Stimulated activated naive CD4-positive, alpha-beta T cell (primary cell): ENCODE data around the gene HTT-AS.

Experiments used
- DNase-seq, 6 experiments: peaks; one replicate each; lab custom pipeline; 2025; lab: John Stamatoyannopoulos, UW

The HTT-AS gene

GRCh38 chr4:3030566-3031356 lies 43.6 kb downstream of the HTT-AS start:
- no peak for DNase-seq

DNA sequence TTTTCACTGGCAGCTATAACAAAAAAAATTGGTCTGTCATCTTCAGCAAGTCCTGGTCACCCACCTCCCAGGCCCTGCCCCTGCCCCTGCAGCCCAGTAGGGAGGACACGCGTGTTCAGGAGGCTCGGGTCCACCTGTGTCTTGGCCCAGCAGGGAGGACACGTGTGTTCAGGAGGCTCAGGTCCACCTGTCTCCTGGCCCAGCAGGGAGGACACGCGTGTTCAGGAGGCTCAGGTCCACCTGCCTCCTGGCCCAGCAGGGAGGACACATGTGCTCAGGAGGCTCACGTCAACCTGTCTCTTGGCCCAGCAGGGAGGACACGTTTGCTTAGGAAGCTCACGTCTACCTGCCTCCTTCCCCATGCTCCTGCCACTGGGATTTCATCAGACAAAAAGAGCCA lies 44.9 kb downstream of the HTT-AS start:
- no peak for DNase-seq

DNA sequence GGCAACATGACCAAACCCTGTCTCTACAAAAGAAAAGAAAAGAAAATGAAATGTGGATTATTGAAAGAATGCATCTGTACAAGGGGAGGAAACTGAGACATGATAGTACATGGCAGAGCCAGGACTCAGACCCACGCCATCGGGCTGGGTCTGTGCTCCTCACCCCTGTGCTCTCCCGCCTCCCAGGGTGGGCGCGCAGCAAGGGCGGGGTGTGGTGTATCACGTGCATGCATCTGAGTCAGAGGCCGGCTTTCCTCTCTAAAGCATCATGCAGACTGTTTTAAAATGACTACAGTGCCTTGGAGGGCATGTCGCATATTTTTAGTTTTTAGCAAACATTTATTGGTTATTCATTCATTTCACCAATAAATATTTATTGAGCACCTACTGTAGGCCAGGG lies 47.8 kb downstream of the HTT-AS start:
- no peak for DNase-seq

DNA sequence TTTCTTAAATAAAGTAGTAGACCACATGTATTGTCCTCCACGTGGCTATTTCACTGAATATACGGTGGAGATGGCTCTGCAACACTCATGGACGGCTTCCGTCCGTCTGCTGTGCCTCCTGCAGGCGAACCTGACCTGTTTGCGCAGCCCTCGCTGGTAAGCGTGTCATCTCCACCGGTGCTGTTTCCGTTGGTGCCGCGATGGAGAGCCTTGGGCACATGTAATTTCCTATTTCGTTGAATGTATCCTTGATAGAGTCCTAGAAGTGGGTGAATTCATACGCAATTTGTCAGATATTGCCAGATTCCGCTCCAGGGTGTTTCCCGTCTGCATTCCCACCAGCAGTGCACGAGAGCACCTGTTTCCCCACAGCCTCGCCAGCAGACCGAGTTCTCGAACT lies 48.5 kb downstream of the HTT-AS start:
- DNase-seq = no peak

DNA sequence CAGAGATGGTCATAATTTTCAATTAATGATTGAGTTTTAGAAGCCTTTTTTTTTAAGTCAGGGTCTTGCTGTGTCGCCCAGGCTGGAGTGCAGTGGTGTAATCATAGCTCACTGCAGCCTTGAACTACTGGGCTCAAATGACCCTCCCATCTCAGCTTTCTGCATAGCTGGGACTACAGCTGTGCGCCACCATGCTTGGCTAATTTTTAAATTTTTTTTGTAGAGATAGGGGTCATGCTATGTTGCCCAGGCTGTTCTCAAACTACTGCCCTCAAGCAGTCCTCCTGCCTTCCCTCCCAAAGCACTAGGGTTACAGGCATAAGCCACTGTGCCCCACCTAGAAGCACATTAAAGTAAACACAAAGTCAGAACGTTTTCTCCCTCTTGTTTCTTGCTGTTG lies 51.7 kb downstream of the HTT-AS start:
- no peak for DNase-seq

DNA sequence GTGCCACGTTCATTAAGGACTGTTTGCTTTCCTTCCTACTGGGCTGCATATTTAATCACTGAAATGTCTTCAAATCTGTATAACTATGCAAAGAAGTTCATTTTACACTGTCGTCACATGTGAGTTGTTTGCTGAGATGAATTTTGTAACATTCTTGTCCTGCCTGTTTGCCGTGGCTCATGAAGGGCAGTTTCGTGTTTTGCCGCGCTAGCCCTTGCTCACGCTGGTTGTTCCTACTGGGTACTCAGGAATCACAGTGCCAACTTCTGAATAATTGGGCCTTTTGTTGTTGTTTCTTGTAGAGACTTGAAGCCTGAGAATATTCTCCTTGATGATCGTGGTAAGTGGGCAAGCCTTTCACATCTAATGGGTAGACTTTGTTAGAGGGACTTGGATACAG lies 52.2 kb downstream of the HTT-AS start:
- no peak for DNase-seq

GRCh38 chr4:3021627-3022026 lies 52.7 kb downstream of the HTT-AS start:
- DNase-seq = no peak

DNA sequence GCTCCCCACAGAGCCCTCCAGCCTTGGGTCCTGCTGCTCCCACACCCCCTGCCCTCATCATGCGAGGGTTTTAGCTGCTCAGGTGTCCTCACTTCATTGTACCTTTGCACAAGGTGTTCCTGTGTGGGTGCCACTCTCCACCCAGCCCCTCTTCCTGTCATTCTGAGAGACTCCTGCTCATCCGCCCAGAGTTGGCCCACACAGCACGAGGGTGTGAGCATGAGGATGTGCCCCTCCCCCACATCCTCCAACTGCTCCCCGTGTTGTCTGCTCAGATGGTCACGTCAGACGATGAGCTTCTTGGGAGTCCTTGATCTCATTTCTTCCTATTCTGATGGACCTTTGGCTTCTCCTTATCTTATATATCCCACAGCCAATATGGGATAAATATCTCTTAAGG lies 53.2 kb downstream of the HTT-AS start:
- DNase-seq = no peak

- DNase-seq = no peak
These were observed 55.0 kb downstream of the HTT-AS start for GRCh38 chr4:3019145-3019846.

DNA sequence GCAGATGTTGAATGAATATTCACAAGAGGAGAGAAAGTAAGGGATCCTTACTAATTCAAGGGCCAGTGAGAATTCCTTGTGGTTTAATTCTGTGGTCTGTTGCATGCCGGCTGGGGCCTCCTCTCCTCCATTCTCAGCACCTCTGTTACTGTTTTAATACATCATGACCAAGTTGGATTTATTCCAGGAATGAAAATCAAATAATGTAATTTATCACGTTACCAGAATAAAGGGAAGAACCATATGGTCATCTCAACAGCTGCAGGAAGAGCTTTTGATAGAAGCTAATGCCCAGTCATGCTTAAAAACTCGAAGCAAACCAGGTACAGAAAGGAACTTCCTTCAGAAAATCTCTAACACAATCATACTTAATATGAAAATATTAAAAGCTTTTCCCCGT lies 56.8 kb downstream of the HTT-AS start:
- DNase-seq = no peak

GRCh38 chr4:3016961-3017360 lies 57.4 kb downstream of the HTT-AS start:
- DNase-seq = no peak

- DNase-seq = no peak
These were observed 60.4 kb downstream of the HTT-AS start for GRCh38 chr4:3013839-3014350.
